ENCODE results near the gene DTNB.
"Not testable (repeated sequence)": the region's sequence is repeated elsewhere in the genome, so short reads cannot be mapped to it uniquely, and the experiment has no call there.

DTNB gene

DNA sequence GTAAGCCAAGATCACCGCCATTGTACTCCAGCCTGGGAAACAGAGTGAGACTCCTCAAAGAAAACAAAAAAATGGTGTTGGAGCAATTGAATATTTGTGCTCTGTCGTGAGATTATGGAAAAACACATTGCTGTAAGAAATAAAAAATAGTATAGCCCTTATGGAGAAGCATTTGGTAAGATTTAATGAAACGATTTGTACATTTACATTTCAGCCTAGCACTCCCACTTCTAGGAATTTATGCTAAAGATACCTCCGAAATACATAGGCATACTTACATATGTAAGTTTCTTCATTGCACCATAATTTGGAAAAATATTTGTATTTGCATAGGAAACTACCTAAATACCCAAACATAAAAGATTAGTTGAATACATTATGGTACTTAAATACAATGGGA lies 8.7 kb upstream of the DTNB start:
- no peak for FAIRE-seq

DNA sequence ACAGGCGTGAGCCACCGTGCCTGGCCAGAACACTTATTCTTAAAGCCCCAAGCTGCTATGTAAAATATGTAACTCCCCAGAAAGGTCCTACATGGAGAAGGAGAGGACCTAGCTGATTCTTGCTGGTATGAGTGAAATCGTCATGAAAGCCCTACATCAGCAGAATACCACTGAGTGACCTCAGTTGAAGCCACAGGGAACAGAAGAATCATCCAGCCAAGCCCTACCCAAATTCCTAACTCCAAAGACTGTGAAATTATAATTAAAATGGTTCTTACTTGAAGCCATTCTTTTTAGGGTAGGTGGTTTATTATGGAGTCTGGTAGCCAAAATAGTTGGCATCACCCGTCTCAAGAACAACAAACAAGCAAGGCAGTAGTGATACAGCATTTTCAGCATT lies 4.5 kb upstream of the DTNB start:
- FAIRE-seq: no peak

DNA sequence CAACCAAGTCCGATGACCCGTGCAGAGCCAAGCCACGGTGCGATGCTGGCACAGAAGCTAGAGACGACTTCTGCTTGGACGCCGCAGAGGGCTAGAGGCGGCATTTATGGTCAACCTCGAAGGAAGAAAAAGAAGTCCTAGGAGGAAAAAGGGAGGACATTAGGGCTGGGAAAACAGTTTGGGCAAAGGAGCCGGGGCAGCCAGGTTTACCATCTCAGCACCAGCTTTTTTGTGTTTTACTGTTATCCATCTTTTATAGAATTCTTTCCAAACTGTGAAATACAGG lies 643 bp upstream of the DTNB start:
- no peak for FAIRE-seq

DNA sequence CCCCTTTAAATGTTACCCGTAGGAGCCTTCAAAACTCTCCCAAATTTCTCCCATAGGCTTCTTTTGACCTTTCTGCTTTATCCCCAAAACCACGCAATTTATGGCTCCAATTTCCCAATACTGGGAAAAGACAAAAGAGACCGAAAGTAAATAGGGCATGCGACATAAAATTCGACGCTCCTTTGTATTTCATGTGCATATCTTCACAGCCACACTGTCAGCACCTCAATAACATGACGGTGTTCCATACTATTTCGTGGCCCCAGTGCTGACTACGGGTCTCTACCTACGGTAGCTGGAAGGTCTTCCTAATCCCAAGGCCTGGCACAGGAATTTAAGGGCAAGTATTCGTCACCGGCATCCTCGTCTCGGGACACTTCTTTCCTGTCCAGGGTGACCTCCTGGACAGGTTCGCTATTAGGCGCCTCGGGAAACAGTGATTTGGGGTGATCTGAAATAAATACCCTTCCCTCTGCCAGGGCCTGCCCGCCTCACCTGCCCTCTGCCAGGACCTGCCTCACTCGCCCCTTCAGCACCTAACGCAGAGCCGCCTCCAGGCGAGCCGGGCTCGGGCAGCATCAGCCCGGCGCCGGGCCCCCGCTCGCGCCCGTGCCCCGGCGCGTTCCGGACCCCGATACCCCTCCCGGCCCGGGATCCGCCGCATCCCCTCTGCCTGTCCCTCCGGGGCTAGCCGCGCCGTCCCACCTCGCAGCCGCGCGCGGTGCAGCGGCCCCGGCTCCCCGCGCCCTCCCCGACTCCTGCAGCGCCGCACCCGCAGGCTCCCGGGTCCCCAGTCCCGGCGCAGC lies 680 bp downstream of the DTNB start:
- no peak for FAIRE-seq

DNA sequence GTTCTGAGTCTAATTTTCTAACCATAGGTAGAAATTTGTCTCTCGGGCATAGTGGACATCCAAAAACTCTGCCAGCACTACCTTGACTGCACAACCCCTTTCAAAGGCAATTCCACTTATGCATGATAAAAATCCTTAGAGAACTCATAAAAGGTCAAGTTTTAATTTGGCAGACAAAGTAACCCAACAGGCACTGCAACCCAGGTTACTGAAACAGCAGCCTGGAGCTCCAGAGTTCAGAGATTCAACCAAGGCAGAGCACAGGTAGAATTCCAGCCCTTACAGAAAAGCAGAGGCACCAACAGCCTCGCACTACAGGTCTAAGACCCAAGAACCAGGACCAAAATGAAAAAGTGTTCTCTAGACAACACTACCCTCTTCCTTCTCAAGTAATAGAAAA lies 1.8 kb downstream of the DTNB start:
- no peak for FAIRE-seq

DNA sequence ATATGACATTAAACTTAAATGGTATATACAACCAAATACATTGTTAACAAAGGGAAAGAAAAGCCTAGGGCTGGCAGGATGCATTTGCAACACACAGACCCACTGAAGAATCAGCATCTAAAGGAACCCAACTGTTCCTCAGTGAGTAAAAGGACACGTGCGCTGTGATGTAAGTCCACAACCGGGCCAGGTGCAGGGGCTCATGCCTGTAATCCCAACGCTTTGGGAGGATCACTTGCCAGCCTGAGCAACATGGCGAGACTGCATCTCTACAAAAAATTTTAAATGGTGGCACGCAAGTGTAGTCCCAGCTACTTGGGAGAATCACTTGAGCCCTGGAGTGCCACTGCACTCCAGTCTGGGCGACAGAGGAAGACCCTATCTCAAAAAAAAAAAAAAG lies 3.9 kb downstream of the DTNB start:
- no peak for FAIRE-seq

DNA sequence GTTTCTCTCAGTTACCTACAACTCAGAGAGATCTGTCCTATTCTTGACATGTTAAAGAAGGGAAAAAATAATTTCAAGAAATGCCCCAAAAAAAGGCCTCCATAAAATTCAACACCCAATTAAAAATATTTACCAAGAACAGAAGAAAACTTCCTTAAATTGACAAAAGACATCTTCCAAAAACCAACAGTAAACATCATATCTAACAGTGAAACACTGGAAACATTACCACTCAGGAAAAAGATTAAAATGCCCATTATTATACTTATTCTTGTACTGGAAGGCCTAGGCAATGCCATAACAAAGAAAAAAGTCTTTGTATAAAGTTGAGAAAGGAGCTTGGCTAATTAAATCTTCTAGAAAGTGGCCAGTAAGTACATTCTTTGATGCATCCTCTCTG lies 7.2 kb downstream of the DTNB start:
- FAIRE-seq: no peak

DNA sequence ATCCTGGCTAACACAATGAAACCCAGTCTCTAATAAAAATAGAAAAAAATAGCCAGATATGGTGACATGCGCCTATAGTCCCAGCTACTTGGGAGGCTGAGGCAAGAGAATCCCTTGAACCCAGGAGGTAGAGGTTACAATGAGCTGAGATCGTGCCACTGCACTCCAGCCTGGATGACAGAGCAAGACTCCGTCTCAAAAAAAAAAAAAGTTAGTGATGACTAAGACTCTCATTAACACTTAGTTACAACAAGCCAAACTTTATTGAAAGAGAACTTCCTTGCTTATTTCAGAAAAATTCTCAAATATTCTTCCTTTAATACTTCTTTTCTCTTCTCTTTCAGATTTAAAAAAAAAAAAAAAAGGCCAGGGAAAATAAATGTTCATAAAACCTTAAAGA lies 7.9 kb downstream of the DTNB start:
- not testable (repeated sequence) for FAIRE-seq

DNA sequence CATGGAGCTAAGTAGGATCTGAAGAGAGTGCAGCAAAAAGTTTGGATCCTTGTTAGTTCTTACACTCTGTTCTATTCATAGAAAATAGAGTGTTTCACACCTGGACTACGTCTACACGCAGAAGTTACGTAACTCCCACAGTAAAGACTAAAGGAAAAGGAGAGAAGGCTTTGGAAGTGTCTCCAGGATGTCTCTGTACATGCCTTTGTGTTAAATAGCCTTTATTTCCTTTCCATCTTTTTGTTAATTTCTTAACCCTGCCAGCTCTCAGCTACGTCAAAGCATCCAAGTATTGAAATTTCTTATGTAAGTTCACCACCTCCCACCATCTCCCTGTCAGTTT lies 8.4 kb downstream of the DTNB start:
- FAIRE-seq: no peak

DNA sequence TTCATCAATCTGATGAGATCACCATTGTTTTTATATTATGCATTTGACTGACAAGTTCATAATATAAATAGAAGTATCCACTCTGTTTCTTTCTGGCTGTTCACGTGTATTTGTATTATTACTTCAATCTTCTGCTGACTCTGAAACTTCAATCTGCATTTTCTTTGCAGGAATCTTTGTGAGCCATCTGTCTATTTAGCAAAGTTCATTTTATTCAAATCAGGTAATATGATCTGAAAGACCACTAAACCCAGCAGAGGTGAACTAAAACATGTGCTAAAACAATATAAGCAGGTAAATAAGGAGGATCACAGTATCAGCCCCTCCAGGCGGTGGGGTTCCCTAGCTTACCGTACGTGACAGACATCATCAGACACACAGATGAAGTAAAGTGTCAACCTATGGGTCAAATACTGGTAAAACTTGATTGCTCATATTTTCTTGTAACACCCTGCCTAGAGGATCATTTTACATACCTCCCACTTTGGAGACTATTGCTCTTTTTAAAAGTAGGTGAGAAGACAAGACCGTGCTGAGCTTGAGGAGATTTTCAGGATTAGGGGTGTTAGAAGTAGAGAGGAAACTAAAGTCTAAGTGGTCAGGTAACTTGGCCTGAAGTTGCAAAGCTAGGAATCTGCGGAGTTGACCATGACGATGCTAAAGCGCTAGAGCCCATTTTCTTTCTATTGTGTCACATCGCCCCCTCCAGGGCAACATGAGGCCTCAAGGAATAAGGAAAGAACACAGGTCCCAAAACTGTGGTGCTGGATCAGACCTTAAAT lies 9.0 kb downstream of the DTNB start:
- FAIRE-seq: no peak

DNA sequence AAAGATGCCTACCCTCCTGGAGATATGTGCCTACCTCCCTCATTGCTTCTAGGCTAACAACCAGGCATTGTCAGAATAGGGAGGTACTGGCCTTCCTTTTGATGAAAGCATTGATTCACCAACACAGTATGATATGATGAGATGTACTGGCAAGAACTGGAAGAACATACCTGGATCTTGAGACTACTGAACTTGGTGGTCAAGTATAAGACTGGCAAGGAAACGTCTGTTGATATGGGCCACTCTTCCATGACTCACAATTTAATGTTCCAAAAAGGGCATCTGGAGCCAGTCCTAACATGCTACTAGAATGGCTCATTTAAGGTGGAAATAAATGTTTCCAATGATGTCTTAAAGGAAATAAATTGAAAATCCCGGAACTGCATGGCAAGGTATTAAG lies 18.1 kb downstream of the DTNB start:
- no peak for FAIRE-seq

DNA sequence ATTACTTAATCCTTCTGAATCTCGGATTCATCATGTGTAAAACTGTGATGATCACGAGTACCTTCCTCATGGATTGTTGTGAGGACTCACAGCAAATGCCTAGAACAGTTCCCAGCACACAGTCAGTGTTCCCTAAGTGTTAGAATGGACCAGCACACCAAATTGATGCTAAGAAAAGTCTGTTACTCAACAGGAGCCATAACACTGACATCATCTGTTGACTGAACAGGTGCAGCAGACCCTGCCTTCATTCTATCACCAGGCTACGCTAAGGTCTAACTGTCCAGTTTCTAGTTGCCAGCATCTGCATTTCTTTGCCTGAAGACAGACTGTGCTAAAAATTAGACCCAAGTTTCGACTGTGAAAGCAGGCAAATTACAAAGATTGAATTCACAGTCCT lies 18.6 kb downstream of the DTNB start:
- FAIRE-seq: no peak

DNA sequence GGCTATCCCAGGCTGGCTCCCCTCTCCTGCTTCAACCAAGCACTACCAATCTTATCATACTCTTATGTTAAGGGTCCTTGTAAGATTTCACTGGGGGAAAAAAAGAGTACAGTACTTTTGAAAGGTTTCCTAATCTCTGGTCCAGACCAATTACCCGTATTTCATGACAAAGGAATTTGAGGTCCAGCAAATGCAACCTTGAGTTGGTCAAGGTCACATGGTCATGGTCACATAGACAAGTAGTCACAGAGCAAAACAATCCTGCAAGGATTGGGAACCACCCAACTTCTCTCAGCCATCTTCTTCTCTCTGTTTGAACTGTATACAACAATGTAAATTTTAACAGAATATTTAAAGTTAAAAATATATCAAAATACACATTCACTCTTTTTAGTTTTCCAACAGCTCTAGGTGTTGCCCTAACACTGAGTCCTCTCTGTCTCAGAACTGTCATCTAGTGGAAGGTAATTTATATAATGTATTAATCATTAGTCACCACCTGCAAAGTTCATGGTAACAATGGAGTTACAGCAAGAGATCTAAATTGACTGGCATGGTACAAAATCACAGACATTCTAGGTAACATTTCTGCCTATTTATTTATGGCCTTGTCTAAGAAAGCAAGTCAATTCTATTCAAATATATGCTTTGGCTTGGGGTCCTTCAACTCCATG lies 21.5 kb downstream of the DTNB start:
- FAIRE-seq: no peak

DNA sequence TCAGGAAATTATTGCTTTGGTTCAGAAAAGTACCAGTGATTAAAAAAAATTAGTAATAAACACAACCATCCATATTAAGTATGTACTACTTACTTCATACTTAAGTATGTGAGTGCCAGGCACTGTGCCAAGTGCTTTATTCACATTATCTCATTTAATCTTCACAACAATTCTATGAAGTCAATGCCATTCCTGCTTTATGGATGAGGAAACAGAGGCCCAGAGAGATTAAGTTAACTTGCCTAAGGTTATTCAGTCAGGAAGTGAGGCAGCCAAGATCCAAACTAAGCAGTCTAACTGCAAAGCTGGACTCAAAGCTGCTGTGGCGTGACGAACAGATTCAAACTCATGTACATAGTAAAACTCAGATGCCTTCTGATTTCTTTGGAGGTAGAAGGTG lies 22.3 kb downstream of the DTNB start:
- FAIRE-seq: no peak

DNA sequence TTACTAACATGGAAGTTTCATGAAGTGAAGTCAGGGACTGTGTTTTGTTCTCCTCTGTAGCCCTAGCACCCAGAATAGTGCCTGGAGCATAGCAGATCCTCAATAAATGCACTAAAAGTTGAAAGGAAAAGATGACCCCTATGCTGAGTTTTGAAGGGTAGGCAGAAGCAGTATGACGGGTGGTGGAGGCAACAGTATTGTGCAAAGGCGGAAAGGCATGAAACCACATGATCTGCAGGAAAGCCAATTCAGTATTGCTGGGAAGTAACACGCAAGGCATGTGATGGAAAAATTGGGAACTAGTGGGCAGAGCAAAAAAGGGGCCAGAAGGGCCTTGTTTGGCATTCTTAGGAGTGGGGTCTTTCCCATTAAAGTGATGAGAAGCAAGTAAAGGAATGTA lies 23.1 kb downstream of the DTNB start:
- no peak for FAIRE-seq

DNA sequence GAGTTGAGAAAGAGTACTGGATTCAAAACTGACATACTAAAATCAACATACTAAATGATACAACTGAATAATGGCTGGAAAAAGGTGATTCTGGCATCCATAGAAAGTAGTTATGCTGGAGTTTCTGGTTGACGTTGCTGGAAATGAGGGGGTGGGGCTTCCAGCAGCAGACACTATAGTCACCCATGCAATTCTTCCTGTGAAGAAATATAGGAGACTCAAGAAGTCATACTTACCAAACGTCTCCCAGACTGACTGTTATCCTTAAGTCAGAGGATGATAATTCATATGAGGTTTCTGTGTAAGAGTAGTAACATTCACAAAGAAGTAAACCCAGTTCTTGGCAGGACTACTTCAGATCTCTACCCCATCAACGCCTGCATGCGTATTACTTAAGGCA lies 23.6 kb downstream of the DTNB start:
- FAIRE-seq: no peak

DNA sequence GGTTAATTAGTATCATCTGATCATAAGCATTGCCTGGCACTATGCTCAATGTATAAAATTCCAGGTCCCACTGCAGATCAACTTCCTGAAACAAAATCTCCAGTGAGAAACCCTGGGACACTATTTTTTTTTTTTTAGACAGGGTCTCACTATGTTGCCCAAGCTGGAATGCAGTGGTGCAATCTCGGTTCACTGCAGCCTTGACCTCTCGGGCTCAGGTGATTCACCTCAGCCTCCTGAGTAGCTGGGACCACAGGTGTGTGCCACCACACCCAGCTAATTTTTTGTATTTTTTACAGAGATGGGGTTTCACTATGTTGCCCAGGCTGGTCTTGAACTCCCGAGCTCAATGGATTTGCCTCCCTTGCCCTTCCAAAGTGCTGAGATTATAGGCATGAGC lies 31.1 kb downstream of the DTNB start:
- no peak for FAIRE-seq

DNA sequence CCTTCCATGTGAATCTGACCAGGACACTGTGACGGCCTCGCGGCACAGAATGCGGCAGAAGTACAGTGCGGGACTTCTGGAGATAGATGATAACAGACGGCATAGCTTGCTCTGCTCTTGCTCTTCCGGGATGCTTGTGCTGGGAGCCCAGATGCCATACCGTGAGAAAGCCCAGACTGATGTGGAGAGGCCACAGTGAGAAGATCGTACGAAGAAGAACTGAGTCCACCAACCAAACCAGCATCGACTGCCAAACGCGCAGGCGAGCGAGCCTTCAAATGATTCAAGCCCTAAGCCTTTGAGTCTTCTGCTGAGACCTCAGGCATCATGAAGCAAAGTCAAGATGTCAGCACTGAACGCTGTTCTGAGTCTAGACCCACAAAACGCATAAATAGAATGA lies 33.7 kb downstream of the DTNB start:
- no peak for FAIRE-seq

DNA sequence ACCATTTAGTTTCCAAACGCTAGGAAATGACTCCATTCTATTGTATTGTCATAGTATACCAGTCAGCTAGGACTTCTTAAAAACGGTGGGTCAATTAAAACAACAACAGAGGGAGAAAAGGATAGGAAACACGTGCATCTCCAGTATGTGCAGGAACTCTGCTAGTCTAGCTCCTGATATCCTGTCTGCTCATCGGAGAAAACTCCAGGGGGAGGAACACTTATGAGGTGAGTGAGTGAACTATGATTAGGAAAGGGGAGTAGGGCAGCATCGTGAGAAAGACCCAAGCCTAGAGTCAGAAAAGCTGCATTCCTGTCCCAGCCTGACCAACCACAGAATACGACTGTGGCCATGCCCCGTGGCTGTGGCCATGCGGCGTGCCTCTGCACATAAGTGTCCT lies 34.2 kb downstream of the DTNB start:
- no peak for FAIRE-seq

DNA sequence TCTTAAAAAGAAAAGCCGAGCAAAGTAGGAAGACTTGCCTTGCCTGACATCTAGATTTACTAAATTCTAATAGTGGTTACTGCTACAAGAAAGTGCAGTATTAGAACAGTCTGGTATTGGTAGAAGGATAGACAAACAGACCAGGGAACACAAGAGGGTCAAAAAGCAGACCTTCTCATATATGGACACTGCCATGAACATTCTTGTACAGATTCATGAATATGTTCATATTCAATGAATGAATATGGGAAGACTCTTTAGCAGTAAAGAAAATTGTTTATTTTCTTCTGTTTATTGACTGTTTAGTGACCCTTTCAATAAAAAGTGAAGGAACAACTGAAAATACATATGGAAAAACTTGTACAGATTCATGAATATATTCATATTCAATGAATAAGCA lies 37.6 kb downstream of the DTNB start:
- no peak for FAIRE-seq

DNA sequence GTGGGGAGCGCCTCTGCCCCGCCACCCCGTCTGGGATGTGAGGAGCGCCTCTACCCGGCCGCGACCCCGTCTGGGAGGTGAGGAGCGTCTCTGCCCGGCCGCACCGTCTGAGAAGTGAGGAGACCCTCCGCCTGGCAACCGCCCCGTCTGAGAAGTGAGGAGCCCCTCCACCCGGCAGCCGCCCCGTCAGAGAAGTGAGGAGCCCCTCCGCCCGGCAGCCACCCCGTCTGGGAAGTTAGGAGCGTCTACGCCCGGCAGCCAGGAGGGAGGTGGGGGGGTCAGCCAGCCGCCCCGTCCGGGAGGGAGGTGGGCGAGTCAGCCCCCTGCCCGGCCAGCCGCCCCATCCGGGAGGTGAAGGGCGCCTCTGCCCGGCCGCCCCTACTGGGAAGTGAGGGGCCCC lies 39.6 kb downstream of the DTNB start:
- not testable (repeated sequence) for FAIRE-seq

DNA sequence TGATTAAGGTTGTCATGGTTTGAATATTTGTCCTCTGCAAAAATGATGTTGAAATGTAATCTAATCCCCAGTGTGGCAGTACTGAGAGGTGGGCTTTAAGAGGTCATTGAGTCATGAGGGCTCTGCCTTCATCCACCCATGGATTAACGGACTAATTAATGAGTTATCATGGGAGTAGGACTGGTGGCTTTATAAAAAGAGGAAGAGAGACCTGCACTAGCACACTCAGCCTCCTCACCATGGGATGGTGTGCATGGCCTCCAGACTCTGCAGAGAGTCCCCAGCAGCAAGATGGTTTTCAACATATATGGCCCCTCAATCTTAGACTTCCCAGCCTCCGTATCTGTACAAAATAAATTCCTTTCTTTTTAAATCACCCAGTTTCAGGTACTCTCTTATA lies 41.0 kb downstream of the DTNB start:
- FAIRE-seq: no peak

DNA sequence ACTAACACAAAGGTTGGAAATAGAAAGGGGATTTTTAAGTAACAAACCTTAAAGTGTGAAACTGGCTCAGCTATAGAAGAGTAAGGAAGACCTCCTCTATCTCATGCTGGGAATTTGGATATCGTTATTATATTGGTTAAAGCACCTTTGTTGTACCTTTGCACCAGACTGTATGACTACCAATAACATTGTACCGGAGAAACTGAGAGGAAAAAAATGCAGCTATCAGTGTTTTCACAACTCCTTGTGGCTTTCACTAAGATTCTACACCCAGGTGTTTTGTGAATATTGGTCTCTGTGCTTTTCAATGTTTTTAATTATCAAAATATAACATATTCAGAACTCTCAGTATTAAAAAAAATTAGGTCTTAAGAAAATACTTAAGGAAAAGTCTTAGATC lies 48.7 kb downstream of the DTNB start:
- FAIRE-seq: no peak

DNA sequence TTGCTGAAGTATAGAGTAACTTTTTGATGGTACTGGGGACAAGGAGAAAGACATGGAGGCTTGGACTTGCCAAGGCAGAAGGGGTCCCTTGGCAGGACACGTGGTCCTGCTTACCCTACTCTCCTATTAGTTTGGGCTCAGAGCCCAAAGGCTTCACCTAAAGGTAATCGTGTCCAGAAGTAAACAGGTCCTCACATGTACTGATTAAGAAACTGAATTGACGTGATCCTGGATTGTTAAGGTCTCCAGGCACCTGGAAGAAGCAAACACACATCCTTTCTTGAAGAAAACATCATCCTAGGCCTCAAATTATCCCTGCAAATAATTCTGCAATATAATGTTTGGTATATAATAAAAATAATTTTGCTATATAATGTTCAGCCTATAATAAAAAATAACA lies 50.0 kb downstream of the DTNB start:
- FAIRE-seq: no peak

All from endometrium (tissue), 2 donors.